ENCODE measurements around the gene UBASH3A. TPM values are rescaled to one million over a fixed set of nuclear protein-coding genes. Genes with fewer than 3 reads are reported as not detected.

Gene UBASH3A
- total RNA-seq, 1 experiment from 2014 or later, result not detected

DNA sequence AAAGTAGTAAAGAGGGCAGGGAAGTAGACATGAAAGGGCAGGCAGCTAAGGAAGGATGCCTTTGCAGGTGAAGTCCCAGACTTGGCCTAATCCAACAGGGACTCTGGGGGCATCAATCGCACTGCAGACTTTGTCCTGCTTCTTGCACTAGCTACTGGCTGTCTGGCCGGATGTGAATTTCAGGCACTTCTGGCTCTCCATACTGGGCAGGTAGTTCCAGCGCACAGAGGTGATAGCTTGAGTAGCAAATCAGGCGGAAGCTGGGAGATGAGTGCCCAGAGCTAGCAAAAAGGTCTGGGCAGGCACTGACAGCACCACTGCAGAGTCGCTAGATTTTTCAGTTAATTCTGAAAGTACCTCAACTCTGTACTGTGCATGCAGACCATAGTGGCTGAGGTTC is 91.3 kb downstream of the UBASH3A start:
- no peaks in the 10 kb centered on the region for H3K27me3 Mint-ChIP-seq (ENCODE audit: insufficient read depth, unreplicated experiment)
- TF ChIP-seq, protein P1, sequence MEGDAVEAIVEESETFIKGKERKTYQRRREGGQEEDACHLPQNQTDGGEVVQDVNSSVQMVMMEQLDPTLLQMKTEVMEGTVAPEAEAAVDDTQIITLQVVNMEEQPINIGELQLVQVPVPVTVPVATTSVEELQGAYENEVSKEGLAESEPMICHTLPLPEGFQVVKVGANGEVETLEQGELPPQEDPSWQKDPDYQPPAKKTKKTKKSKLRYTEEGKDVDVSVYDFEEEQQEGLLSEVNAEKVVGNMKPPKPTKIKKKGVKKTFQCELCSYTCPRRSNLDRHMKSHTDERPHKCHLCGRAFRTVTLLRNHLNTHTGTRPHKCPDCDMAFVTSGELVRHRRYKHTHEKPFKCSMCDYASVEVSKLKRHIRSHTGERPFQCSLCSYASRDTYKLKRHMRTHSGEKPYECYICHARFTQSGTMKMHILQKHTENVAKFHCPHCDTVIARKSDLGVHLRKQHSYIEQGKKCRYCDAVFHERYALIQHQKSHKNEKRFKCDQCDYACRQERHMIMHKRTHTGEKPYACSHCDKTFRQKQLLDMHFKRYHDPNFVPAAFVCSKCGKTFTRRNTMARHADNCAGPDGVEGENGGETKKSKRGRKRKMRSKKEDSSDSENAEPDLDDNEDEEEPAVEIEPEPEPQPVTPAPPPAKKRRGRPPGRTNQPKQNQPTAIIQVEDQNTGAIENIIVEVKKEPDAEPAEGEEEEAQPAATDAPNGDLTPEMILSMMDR (IDR thresholded peaks at IDR 0.05; ENCODE audit: insufficient read depth in 1 of 2, low read depth in 1 of 2, low read length in 1 of 2, severe bottlenecking in 1 of 2, unreplicated experiment in 1 of 2), result no peak
- Histone ChIP-seq H3K9me3 (no peaks in the 10 kb centered on the region), H3K4me1 (peaks cover 23% of the 10 kb centered on the region), H3K27me3 (replicated peaks; ENCODE audit: control insufficient read depth, insufficient read depth, low read length) (no peaks in the 10 kb centered on the region), H3K4me3 (ENCODE audit: low read depth, low read length) (peak overlapping the region; percentile 52; the same call in 1 of the 2 replicates), H3K36me3 (ENCODE audit: control insufficient read depth, insufficient read depth, low read length) (no peaks in the 10 kb centered on the region)
- intact Hi-C loops (cut with micrococcal nuclease; ENCODE audit: unreplicated experiment), result no loop called here
- peak overlapping the region; percentile 88 for H3K4me3 Mint-ChIP-seq (ENCODE audit: unreplicated experiment)
- POLR2A ChIA-PET, result no interaction called here
- DNase-seq, result no peak
- peaks cover 21% of the 10 kb centered on the region for H3K4me1 Mint-ChIP-seq (ENCODE audit: low read depth, unreplicated experiment)
- peaks cover 15% of the 10 kb centered on the region for H3K36me3 Mint-ChIP-seq (ENCODE audit: insufficient read depth, unreplicated experiment)
- no TSS peak for BruUV-seq (replicated peaks)
- H3K27ac Mint-ChIP-seq (ENCODE audit: unreplicated experiment), result no peak overlapping the region
- CTCF ChIA-PET, result no interaction called here
- H3K9me3 Mint-ChIP-seq (ENCODE audit: unreplicated experiment), result no peaks in the 10 kb centered on the region

GRCh38 chr21:42495765-42496119 is 92.0 kb downstream of the UBASH3A start:
- H3K27me3 ChIP-seq (replicated peaks; ENCODE audit: control insufficient read depth, insufficient read depth, low read length), result no peaks in the 10 kb centered on the region
- peaks cover 18% of the 10 kb centered on the region for H3K4me1 ChIP-seq
- peaks cover 15% of the 10 kb centered on the region for H3K36me3 Mint-ChIP-seq (ENCODE audit: insufficient read depth, unreplicated experiment)
- no peaks in the 10 kb centered on the region for H3K27me3 Mint-ChIP-seq (ENCODE audit: insufficient read depth, unreplicated experiment)
- no peaks in the 10 kb centered on the region for H3K9me3 ChIP-seq
- TF ChIP-seq, protein P1 (IDR thresholded peaks at IDR 0.05; ENCODE audit: insufficient read depth in 1 of 2, low read depth in 1 of 2, low read length in 1 of 2, severe bottlenecking in 1 of 2, unreplicated experiment in 1 of 2), result no peak
- H3K4me3 ChIP-seq (ENCODE audit: low read depth, low read length), result peak overlapping the region; percentile 52
- H3K4me1 Mint-ChIP-seq (ENCODE audit: low read depth, unreplicated experiment), result peaks cover 21% of the 10 kb centered on the region
- DNase-seq, result no peak
- POLR2A ChIA-PET, result interaction anchor here (1.0 kb wide), 1 partner anchor 12 kb away, joined by 3 read pairs; no protein-coding TSS in a partner anchor
- H3K27ac Mint-ChIP-seq (ENCODE audit: unreplicated experiment), result peak overlapping the region; percentile 87
- H3K36me3 ChIP-seq (ENCODE audit: control insufficient read depth, insufficient read depth, low read length), result no peaks in the 10 kb centered on the region
- H3K4me3 Mint-ChIP-seq (ENCODE audit: unreplicated experiment), result peak overlapping the region; percentile 88
- no peaks in the 10 kb centered on the region for H3K9me3 Mint-ChIP-seq (ENCODE audit: unreplicated experiment)
- intact Hi-C loops (cut with micrococcal nuclease; ENCODE audit: unreplicated experiment), result no loop called here
- CTCF ChIA-PET, result no interaction called here
- no TSS peak for BruUV-seq (replicated peaks)

GRCh38 chr21:42496120-42496838 is 92.6 kb downstream of the UBASH3A start, which contains the start of gene RSPH1:
TSS of gene RSPH1 (minus strand) at chr21:42496224. CDS start at chr21:42496186, 38 bp downstream.
- H3K36me3 Mint-ChIP-seq (ENCODE audit: insufficient read depth, unreplicated experiment), result peaks cover 15% of the 10 kb centered on the region
- H3K9me3 Mint-ChIP-seq (ENCODE audit: unreplicated experiment), result no peaks in the 10 kb centered on the region
- H3K4me3 Mint-ChIP-seq (ENCODE audit: unreplicated experiment), result peak within 1 kb of the TSS; percentile 88
- peaks cover 16% of the 10 kb centered on the region for H3K4me1 ChIP-seq
- no peaks in the 10 kb centered on the region for H3K9me3 ChIP-seq
- intact Hi-C loops (cut with micrococcal nuclease; ENCODE audit: unreplicated experiment), result no loop called here
- TF ChIP-seq, protein P1 (IDR thresholded peaks at IDR 0.05; ENCODE audit: insufficient read depth in 1 of 2, low read depth in 1 of 2, low read length in 1 of 2, severe bottlenecking in 1 of 2, unreplicated experiment in 1 of 2), result no peak
- ChIA-PET CTCF (interaction anchor here (0.5 kb wide), 1 partner anchor 223 kb away, joined by 6 read pairs; no protein-coding TSS in a partner anchor), POLR2A (interaction anchor here (1.0 kb wide), 1 partner anchor 12 kb away, joined by 3 read pairs; no protein-coding TSS in a partner anchor)
- H3K4me3 ChIP-seq (ENCODE audit: low read depth, low read length), result peak within 1 kb of the TSS; percentile 55
- H3K27me3 ChIP-seq (replicated peaks; ENCODE audit: control insufficient read depth, insufficient read depth, low read length), result no peaks in the 10 kb centered on the region
- H3K27ac Mint-ChIP-seq (ENCODE audit: unreplicated experiment), result peak within 1 kb of the TSS; percentile 87
- H3K4me1 Mint-ChIP-seq (ENCODE audit: low read depth, unreplicated experiment), result peaks cover 21% of the 10 kb centered on the region
- H3K36me3 ChIP-seq (ENCODE audit: control insufficient read depth, insufficient read depth, low read length), result no peaks in the 10 kb centered on the region
- peak; percentile 99 for DNase-seq
- no TSS peak for BruUV-seq (replicated peaks)
- no peaks in the 10 kb centered on the region for H3K27me3 Mint-ChIP-seq (ENCODE audit: insufficient read depth, unreplicated experiment)

Measured in Caco-2 (cell line).